ENCODE measurements around the gene SEC23A.

- TF ChIP-seq, protein P1, sequence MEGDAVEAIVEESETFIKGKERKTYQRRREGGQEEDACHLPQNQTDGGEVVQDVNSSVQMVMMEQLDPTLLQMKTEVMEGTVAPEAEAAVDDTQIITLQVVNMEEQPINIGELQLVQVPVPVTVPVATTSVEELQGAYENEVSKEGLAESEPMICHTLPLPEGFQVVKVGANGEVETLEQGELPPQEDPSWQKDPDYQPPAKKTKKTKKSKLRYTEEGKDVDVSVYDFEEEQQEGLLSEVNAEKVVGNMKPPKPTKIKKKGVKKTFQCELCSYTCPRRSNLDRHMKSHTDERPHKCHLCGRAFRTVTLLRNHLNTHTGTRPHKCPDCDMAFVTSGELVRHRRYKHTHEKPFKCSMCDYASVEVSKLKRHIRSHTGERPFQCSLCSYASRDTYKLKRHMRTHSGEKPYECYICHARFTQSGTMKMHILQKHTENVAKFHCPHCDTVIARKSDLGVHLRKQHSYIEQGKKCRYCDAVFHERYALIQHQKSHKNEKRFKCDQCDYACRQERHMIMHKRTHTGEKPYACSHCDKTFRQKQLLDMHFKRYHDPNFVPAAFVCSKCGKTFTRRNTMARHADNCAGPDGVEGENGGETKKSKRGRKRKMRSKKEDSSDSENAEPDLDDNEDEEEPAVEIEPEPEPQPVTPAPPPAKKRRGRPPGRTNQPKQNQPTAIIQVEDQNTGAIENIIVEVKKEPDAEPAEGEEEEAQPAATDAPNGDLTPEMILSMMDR (IDR thresholded peaks at IDR 0.05), result no peak
- no peak for TF ChIP-seq POLR2A (IDR thresholded peaks at IDR 0.05)
Measured at GRCh38 chr14:39043352-39043943, 59.6 kb downstream of the SEC23A start.
